ENCODE data around the gene COL6A5.
"Not testable (repeated sequence)": the region's sequence is repeated elsewhere in the genome, so short reads cannot be mapped to it uniquely, and the experiment has no call there.

Gene COL6A5

DNA sequence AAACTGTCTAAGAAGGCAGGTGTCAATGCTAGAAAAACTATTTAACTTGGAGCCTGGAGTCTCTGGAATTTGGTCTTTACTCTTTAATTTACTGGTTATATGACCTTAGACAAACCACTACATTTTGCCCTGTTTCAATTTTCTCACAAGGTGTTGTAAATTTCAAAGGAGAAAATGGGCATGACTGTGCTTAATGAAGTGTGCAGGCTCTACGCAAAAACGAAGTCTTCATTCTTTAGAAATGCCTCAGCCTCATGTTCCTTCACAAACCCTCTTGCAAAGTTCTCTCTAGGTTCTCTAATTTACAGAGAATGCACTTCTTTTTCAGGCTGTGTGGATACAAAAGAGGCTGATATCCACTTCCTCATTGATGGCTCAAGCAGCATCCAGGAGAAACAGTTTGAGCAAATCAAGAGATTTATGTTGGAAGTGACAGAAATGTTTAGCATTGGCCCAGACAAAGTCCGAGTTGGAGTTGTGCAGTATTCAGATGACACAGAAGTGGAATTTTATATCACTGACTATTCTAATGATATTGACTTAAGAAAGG lies 39.1 kb downstream of the COL6A5 start:
- DNase-seq (ENCODE audit: low read depth), result no peak

- no peak for DNase-seq (ENCODE audit: low read depth)
These were observed 41.3 kb downstream of the COL6A5 start for GRCh38 chr3:130386604-130387263.

- DNase-seq (ENCODE audit: low read depth), result no peak
These were observed 44.4 kb downstream of the COL6A5 start for GRCh38 chr3:130389743-130390478.

- DNase-seq (ENCODE audit: low read depth), result no peak
These were observed 46.8 kb downstream of the COL6A5 start for GRCh38 chr3:130392266-130392665.

DNA sequence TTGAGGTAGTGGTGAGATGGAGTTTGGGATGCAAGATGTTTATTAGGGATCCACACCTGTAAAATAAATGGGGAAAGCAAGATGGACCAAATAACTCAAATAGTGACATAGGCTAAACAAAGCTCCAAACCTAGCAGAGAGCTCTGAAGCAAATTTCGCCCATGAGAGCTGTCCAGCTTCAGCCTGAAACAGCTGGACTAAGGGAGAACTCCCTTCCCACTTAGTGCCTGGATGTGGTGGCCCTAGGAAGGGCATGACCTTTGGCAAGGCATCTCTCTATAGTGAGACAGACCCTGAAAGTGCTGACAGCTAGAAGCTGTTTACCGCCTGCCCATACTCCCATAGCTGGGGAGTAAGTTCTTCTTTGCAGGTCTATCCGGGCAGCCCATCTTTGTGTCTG lies 48.1 kb downstream of the COL6A5 start:
- no peak for DNase-seq (ENCODE audit: low read depth)

GRCh38 chr3:130395331-130395730 lies 49.9 kb downstream of the COL6A5 start:
- DNase-seq (ENCODE audit: low read depth), result no peak

DNA sequence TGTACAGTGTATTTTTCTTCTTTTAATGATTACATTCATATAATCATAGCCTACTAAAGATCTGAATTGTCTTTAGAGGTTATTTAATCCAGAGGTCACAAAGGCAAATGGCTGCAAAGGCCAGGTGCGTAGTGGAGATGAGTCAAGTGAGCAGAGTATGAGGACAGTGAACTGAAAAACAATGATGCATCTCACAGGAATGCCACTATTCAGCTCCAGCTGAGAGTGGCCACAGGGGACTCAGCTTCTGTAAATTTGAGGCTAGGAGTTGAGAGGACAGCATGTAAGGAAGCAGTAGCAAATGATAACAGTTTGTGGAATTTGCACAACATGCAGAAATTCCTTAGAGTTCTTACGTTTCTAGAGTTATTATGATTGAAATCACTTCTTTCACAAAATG lies 50.4 kb downstream of the COL6A5 start:
- DNase-seq (ENCODE audit: low read depth), result peak; percentile 4

GRCh38 chr3:130404401-130404800 lies 58.9 kb downstream of the COL6A5 start:
- no peak for DNase-seq (ENCODE audit: low read depth)

- no peak for DNase-seq (ENCODE audit: low read depth)
These were observed 60.5 kb downstream of the COL6A5 start for GRCh38 chr3:130405956-130406355.

DNA sequence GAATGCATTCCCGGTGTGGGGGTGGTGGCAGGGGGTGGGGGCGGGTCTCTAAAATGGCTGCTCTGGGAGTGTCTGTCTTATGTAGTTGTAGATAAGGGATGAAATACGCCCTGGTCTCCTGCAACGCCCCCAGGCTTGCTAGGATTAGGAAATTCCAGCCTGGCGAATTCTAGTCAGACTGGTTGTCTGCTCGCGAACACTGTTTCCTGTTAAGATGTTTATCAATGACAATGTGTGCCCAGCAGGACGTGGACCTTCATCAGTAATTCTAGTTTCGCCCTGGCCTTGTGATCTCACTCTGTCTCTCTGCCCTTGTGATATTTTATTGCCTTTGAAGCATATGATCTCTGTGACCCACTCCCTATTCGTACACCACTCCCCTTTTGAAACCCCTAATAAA lies 62.8 kb downstream of the COL6A5 start:
- DNase-seq (ENCODE audit: low read depth), result not testable (repeated sequence)

GRCh38 chr3:130411320-130411719 lies 65.8 kb downstream of the COL6A5 start:
- DNase-seq (ENCODE audit: low read depth), result peak; percentile 5

DNA sequence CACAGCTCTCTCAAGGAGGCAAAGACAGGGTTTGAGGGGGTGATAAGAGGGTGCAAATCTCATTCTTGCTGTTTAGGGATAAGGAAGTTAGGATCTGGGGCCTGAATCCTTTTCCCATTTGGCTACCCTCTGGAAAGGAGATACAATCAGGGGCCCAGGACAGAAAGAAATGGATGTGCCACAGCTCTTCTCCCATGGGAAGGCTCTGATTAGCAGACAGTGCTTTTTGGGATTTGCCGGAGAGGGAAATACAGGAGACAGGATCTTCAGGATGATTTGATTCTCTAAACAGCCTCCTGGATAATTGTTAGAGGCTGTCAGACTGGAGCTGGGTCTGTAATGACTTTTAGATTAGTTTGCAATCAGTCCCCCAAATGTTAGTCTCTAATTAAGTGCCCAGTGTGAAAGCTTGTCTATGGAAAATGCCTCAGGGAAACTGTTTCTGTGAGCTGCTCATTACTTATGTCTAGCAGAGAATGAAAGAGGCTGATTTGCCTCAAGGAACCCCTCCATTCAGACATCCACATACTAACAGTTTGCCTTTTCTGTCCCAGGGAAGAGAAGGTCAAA lies 67.6 kb downstream of the COL6A5 start:
- no peak for DNase-seq (ENCODE audit: low read depth)

DNA sequence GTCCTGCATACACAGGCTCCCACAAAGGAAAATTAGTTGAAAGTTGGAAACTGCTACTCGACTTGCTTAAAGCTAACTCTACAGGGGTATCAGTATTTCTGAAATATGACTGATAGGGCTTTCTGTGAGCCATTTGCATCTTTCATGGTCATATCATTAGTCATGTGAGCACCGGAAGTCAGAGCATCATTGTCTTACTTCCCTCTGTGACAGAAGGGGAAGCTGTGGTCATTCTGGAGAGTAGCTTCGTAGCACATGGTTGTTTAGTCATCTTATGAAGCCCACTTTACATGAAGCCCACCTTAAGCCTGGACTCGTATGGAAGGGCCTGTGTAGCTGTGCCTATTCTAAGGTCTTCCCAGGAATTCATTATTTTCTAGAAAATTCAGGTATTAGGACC lies 69.0 kb downstream of the COL6A5 start:
- DNase-seq (ENCODE audit: low read depth), result no peak

GRCh38 chr3:130420466-130420865 lies 75.0 kb downstream of the COL6A5 start:
- DNase-seq (ENCODE audit: low read depth), result no peak

DNA sequence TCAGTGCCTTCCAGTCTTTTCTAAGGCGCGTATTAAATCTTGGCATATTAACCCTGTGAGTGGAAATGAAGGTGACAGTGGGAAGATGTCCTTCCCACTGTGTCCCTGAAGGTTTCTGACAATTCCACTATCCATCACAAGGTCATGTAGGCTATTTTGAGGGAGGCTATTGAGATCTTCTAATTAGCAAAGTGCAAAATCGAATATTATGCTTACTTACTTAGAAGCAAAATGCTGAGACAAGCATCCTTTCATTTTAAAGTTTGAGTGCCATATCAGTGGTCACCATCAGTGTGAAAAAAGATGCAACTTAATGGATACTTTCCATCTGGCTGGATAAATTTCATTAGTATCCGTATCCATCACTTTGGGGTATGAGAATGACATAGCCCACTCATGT lies 77.6 kb downstream of the COL6A5 start:
- no peak for DNase-seq (ENCODE audit: low read depth)

GRCh38 chr3:130424837-130425236 lies 79.4 kb downstream of the COL6A5 start:
- no peak for DNase-seq (ENCODE audit: low read depth)

DNA sequence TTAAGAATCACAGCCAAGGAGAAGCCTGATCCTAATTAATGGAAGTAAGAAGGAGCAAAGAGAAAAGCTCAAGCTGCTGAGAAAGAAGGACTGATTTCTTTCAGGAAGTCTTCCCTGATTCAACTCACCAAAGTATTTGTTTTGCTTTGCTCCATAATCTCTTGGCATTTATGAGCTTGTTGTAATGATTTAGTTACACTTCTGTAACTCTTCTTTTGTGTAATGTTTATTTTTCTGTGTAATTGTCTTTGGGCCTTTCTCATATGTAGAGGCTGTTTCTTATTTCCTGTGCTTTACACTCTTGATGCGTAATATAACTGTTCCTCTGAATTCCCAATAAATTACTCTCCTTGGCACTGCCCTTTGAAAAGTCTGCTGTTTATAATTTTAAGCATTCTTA lies 80.0 kb downstream of the COL6A5 start:
- no peak for DNase-seq (ENCODE audit: low read depth)

- no peak for DNase-seq (ENCODE audit: low read depth)
These were observed 80.7 kb downstream of the COL6A5 start for GRCh38 chr3:130426206-130426605.

GRCh38 chr3:130428871-130429712 lies 83.6 kb downstream of the COL6A5 start:
- no peak for DNase-seq (ENCODE audit: low read depth)

- no peak for DNase-seq (ENCODE audit: low read depth)
These were observed 84.2 kb downstream of the COL6A5 start for GRCh38 chr3:130429713-130430023.

GRCh38 chr3:130430266-130430665 lies 84.8 kb downstream of the COL6A5 start:
- DNase-seq (ENCODE audit: low read depth), result no peak

DNA sequence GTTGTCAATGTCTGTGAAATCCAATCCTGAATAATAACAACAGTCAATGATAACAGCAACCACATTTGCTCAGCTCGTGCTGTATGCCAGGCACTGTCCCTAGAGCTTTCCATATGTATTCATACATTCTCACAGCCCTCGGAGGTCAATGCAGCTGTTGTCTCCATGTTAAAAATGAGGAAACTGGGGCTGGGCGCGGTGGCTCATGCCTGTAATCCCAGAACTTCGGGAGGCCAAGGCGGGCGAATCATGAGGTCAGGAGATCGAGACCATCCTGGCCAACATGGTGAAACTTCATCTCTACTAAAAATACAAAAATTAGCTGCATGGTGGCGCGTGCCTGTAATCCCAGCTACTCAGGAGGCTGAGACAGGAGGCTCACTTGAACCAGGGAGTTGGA lies 86.6 kb downstream of the COL6A5 start:
- DNase-seq (ENCODE audit: low read depth), result not testable (repeated sequence)
